BE2C (cell line): ENCODE data around the gene RAI1.

Experiments used
- DNase-seq: peaks from one replicate; pipeline ENCODE4 v3.0.0-alpha.2; 2020
- H3K27me3 ChIP-seq: fragments of 250-450 bp; sonication (Bioruptor Pico); 2 replicates; pipeline ENCODE4 v1.5.1; 2020; ENCODE audit warnings: mild to moderate bottlenecking
- H3K36me3 ChIP-seq: fragments of 250-450 bp; sonication (Bioruptor Pico); 2 replicates; pipeline ENCODE4 v1.5.1; 2020; ENCODE audit warnings: mild to moderate bottlenecking
- H3K4me1 ChIP-seq: fragments of 250-450 bp; sonication (Bioruptor Pico); 2 replicates; pipeline ENCODE4 v1.5.1; 2020
- H3K4me3 ChIP-seq: 2 replicates; pipeline ENCODE4 v1.5.1; 2011; ENCODE audit warnings: low read depth, low read length
- H3K9me3 ChIP-seq: fragments of 250-450 bp; sonication (Bioruptor Pico); 2 replicates; pipeline ENCODE4 v1.5.1; 2020
- CTCF ChIP-seq: IDR thresholded peaks from 2 replicates; pipeline ENCODE4 v1.5.1; 2012; ENCODE audit warnings: mild to moderate bottlenecking, low read depth, low read length

Gene RAI1

GRCh38 chr17:17798573-17799255, 117.5 kb downstream of the RAI1 start:
- Histone ChIP-seq H3K36me3 (peaks cover 35% of the 10 kb centered on the region), H3K9me3 (no peaks in the 10 kb centered on the region), H3K27me3 (no peaks in the 10 kb centered on the region), H3K4me3 (no peak overlapping the region), H3K4me1 (no peaks in the 10 kb centered on the region)
- TF ChIP-seq CTCF: no peak
- DNase-seq: no peak

- Histone ChIP-seq H3K4me3 (no peak overlapping the region), H3K36me3 (peaks cover 24% of the 10 kb centered on the region), H3K9me3 (no peaks in the 10 kb centered on the region), H3K27me3 (no peaks in the 10 kb centered on the region), H3K4me1 (no peaks in the 10 kb centered on the region)
- TF ChIP-seq CTCF: no peak
- no peak for DNase-seq
Measured at GRCh38 chr17:17800504-17801021, 119.3 kb downstream of the RAI1 start.

- no peak for DNase-seq
- Histone ChIP-seq H3K4me1 (no peaks in the 10 kb centered on the region), H3K27me3 (no peaks in the 10 kb centered on the region), H3K9me3 (no peaks in the 10 kb centered on the region), H3K36me3 (peaks cover 14% of the 10 kb centered on the region), H3K4me3 (no peak overlapping the region)
- TF ChIP-seq CTCF: no peak
Measured at GRCh38 chr17:17801800-17802481, 120.7 kb downstream of the RAI1 start.

- TF ChIP-seq CTCF: no peak
- Histone ChIP-seq H3K9me3 (no peaks in the 10 kb centered on the region), H3K4me3 (no peak overlapping the region), H3K4me1 (no peaks in the 10 kb centered on the region), H3K36me3 (peaks cover 9% of the 10 kb centered on the region), H3K27me3 (no peaks in the 10 kb centered on the region)
- DNase-seq: no peak
Measured at GRCh38 chr17:17804007-17804406, 122.7 kb downstream of the RAI1 start.

GRCh38 chr17:17805575-17805974, 124.3 kb downstream of the RAI1 start:
- no peak for DNase-seq
- peaks cover 6% of the 10 kb centered on the region for H3K4me1 ChIP-seq
- no peak for TF ChIP-seq CTCF

GRCh38 chr17:17806035-17806434, 124.8 kb downstream of the RAI1 start:
- Histone ChIP-seq H3K9me3 (no peaks in the 10 kb centered on the region), H3K36me3 (peaks cover 17% of the 10 kb centered on the region), H3K4me3 (no peak overlapping the region), H3K4me1 (peaks cover 7% of the 10 kb centered on the region), H3K27me3 (no peaks in the 10 kb centered on the region)
- TF ChIP-seq CTCF: no peak
- DNase-seq: no peak

More at GRCh38 chr17:17805575-17805974, 124.3 kb downstream of the RAI1 start:
- Histone ChIP-seq H3K4me3 (no peak overlapping the region), H3K36me3 (peaks cover 14% of the 10 kb centered on the region), H3K27me3 (no peaks in the 10 kb centered on the region), H3K9me3 (no peaks in the 10 kb centered on the region)
